Midbrain (tissue), 1 donor: Measurements from ENCODE around the gene DNAJB5.
"Not testable (repeated sequence)": the region's sequence is repeated elsewhere in the genome, so short reads cannot be mapped to it uniquely, and the experiment has no call there.

Experiments
- DNase-seq: peaks from one replicate; lab custom pipeline; 2025; lab: John Stamatoyannopoulos, UW

DNAJB5 gene

GRCh38 chr9:34989003-34989945, at the start of gene DNAJB5:
Gene DNAJB5 (plus strand): TSS chr9:34989745. CDS start chr9:34990631, 886 bp downstream.
- peak; percentile 100 for DNase-seq

- DNase-seq, result not testable (repeated sequence)
Observed at GRCh38 chr9:34939989-34940388, 49.6 kb upstream of the DNAJB5 start.

- no peak for DNase-seq
Observed at GRCh38 chr9:34948451-34948850, 41.1 kb upstream of the DNAJB5 start.

- DNase-seq, result no peak
Observed at GRCh38 chr9:34954225-34954624, 35.3 kb upstream of the DNAJB5 start.

- DNase-seq, result not testable (repeated sequence)
Observed at GRCh38 chr9:34956066-34956465, 33.5 kb upstream of the DNAJB5 start.

GRCh38 chr9:34956648-34957047, 32.9 kb upstream of the DNAJB5 start:
- no peak for DNase-seq

- DNase-seq, result no peak
Observed at GRCh38 chr9:34957492-34958410, 31.8 kb upstream of the DNAJB5 start, which contains the start of gene PHF24. Gene PHF24 (plus strand): TSS chr9:34958285. CDS start chr9:34971299, 13,014 bp downstream.

GRCh38 chr9:34958411-34958982, 31.0 kb upstream of the DNAJB5 start:
- no peak for DNase-seq

- no peak for DNase-seq
Observed at GRCh38 chr9:34959461-34959860, 30.1 kb upstream of the DNAJB5 start.

- DNase-seq, result no peak
Observed at GRCh38 chr9:34961574-34962490, 27.7 kb upstream of the DNAJB5 start.

GRCh38 chr9:34962546-34962945, 27.0 kb upstream of the DNAJB5 start:
- no peak for DNase-seq

GRCh38 chr9:34963552-34963951, 26.0 kb upstream of the DNAJB5 start:
- DNase-seq, result no peak

- DNase-seq, result no peak
Observed at GRCh38 chr9:34964458-34964857, 25.1 kb upstream of the DNAJB5 start.

- no peak for DNase-seq
Observed at GRCh38 chr9:34971146-34971811, 18.3 kb upstream of the DNAJB5 start.

- no peak for DNase-seq
Observed at GRCh38 chr9:34974664-34975063, 14.9 kb upstream of the DNAJB5 start.

- no peak for DNase-seq
Observed at GRCh38 chr9:34976441-34976840, 13.1 kb upstream of the DNAJB5 start.

- DNase-seq, result no peak
Observed at GRCh38 chr9:34976992-34977391, 12.6 kb upstream of the DNAJB5 start.

- DNase-seq, result no peak
Observed at GRCh38 chr9:34980181-34980761, 9.3 kb upstream of the DNAJB5 start.

GRCh38 chr9:34982361-34982760, 7.2 kb upstream of the DNAJB5 start:
- no peak for DNase-seq

- no peak for DNase-seq
Observed at GRCh38 chr9:34983209-34983608, 6.3 kb upstream of the DNAJB5 start.
